ENCODE data around the gene C2CD2. TPM values are rescaled to one million over a fixed set of nuclear protein-coding genes. Genes with fewer than 3 reads are reported as not detected.

Gene C2CD2
- total RNA-seq, 1 donor from 2014 or later, result 18.1 TPM

DNA sequence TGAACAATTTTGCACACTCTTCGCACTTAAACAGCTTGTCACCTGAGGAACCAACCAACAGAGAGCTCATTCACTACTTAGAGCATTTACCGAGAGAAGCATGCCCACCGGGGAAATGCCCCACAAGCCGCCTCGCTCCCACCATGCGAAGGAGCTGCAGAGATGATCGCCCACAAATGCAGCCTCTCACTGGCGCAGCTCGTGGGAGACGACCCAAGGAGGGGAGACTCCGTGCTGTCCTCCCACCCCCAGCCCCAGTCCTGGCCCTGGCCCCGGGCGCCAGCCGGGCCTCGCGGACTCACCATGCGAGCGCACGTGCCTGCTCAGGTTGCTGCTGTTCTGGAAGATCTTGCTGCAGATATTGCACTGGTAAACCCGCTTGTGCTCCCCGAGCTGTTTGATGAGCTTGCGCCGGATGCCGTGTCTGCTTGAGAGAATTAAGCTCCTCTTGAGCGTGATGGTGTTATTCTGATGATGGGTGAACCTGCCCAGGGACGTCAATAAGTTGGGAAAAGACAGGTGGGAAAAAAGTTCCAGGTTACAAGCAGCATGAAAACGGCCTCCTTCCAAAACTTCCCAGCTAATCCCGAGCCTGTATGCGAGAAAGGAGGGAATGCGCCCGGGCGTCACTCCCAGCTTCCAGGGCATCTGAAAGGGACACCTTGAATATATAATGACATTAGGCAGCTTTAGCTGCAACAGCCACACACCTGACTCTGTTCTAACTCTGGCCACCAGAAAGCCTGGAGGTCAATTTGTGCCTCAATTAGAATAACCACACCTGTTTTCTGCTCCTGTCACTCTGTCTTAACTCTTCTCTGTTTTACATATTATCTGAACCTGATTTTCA lies 117.4 kb downstream of the C2CD2 start:
- no peaks in the 10 kb centered on the region for H3K4me1 Mint-ChIP-seq (ENCODE audit: low read depth)

GRCh38 chr21:41835711-41836154 lies 118.1 kb downstream of the C2CD2 start:
- Mint-ChIP-seq H3K36me3 (ENCODE audit: low read depth) (peaks cover 23% of the 10 kb centered on the region), H3K9me3 (ENCODE audit: low read depth) (peaks cover 5% of the 10 kb centered on the region), H3K4me3 (ENCODE audit: unreplicated experiment) (no peak overlapping the region), H3K4me1 (ENCODE audit: low read depth) (no peaks in the 10 kb centered on the region), H3K27me3 (ENCODE audit: low read depth) (no peaks in the 10 kb centered on the region), H3K27ac (ENCODE audit: unreplicated experiment) (no peak overlapping the region)
- peak; percentile 47 for DNase-seq (ENCODE audit: low spot score)
- no peak for TF ChIP-seq CTCF (IDR thresholded peaks at IDR 0.05)

More for the DNA sequence above, 117.4 kb downstream of the C2CD2 start:
- TF ChIP-seq CTCF (IDR thresholded peaks at IDR 0.05), result no peak
- Mint-ChIP-seq H3K27me3 (ENCODE audit: low read depth) (no peaks in the 10 kb centered on the region), H3K9me3 (ENCODE audit: low read depth) (peaks cover 12% of the 10 kb centered on the region), H3K4me3 (ENCODE audit: unreplicated experiment) (no peak overlapping the region), H3K36me3 (ENCODE audit: low read depth) (peaks cover 29% of the 10 kb centered on the region), H3K27ac (ENCODE audit: unreplicated experiment) (no peak overlapping the region)
- peak; percentile 68 for DNase-seq (ENCODE audit: low spot score)

Other genes with a start within 250 kb of the C2CD2 start
- gene RIPK4, start 187.0 kb downstream of the C2CD2 start, total RNA-seq, result 6.1 to 11.3 TPM (median 11.1 TPM) in 3 replicates
- gene PRDM15, start 74.7 kb downstream of the C2CD2 start, total RNA-seq, result 4.9 to 9.2 TPM (median 7.8 TPM) in 3 replicates
- gene ZBTB21, start 56.3 kb upstream of the C2CD2 start, total RNA-seq, result 18.0 to 21.2 TPM (median 18.6 TPM) in 3 replicates
- gene UMODL1, start 117.3 kb upstream of the C2CD2 start, total RNA-seq, result 0.29 TPM in 1 of 3 replicates, not detected in the others

Data from chondrocyte (in vitro differentiated cells).